ENCODE data around the gene FGFR3.

FGFR3 gene

DNA sequence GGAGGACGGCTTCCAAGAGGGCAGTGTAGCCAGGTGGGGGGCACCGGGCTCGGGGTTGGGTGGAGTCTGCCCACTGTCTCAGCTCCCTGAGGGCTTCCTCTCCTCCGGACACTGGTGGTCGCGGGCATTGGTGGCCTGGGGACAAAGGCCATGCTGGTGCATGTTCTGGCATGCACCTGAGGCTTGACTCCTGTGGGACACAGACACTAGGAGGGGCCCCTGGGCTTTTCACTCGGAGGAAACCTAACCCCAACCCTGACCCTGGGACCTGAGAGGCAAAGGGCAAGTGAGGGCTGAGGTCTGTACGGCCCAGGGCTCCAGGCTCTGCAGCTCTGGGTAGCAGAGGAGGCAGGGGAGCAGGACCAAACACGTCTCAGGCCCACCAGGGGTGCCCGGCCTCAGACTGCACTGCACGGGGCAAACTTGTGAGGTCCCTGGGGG is 22.3 kb upstream of the FGFR3 start:
- no peak for DNase-seq (ENCODE audit: low read depth)

DNA sequence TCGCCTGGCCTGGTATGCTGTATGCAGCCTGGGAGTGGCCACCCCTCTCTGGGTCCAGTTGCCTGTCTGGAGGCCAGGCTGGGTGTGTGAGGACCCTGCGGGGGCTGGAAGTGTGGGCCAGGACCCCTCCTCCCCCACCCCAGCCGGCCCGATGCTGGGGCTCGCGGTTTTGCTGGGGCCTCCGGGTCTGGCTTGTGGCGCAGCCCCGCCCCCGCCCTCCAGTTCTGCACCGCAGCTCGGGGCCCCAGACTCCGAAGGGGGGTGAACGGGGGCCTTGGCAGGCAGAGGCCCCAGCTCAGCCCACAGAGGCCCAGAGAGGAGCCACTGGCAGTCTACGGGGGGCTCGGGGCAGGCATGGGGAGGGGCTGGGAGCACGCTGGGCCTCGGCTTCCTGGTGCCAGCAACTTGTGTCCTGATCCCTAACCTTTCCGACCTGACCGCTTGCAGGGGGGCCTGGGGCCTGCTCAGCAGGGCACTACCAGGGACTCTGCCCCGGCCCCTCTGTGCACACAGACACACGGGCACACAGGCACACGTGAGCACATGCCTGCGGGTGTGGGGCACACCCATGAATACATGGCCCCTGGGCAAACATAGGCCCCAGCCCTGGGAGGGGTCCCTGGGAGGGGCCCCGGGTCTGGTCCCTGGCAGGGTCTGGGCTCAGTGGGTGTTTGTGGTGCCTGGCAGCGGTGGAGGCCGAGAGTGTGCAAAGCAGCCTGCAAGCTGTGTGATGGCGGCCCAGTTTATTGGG is 21.4 kb upstream of the FGFR3 start:
- no peak for DNase-seq (ENCODE audit: low read depth)

DNA sequence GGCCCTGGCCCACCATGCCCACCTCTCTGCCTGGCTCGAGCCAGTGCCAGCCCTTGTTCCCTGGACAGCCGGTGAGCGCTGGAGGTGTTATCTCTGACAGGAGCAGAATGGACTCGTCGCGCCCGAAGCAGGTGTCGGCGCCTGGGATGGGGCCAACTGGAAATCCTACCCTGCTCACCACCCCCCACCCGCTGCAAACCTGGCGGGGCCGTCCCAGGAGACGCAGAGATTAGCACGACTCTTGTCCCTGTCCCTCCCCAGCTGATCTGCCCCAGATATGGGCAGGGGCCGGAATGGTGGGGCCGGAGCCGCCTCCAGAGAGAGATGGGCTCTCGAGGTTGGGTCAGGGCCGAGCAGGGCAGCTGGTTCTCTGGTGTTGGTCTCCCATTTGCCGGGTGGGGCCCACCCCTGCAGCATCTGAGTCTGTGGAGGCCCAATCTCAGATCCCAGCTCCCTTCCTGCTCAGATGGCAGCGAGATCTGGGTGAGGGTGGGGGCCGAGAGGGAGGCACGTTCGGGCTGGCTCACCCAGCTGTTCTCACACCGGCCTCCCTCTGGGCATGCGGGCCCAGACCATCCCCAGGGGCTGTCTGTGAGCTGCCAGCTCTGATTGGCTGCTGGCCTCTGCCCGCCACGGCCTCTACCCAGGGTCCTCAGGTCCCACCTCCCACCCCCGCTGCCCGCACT is 20.1 kb upstream of the FGFR3 start:
- DNase-seq (ENCODE audit: low read depth): no peak

GRCh38 chr4:1773754-1774153 is 19.3 kb upstream of the FGFR3 start:
- DNase-seq (ENCODE audit: low read depth): no peak

DNA sequence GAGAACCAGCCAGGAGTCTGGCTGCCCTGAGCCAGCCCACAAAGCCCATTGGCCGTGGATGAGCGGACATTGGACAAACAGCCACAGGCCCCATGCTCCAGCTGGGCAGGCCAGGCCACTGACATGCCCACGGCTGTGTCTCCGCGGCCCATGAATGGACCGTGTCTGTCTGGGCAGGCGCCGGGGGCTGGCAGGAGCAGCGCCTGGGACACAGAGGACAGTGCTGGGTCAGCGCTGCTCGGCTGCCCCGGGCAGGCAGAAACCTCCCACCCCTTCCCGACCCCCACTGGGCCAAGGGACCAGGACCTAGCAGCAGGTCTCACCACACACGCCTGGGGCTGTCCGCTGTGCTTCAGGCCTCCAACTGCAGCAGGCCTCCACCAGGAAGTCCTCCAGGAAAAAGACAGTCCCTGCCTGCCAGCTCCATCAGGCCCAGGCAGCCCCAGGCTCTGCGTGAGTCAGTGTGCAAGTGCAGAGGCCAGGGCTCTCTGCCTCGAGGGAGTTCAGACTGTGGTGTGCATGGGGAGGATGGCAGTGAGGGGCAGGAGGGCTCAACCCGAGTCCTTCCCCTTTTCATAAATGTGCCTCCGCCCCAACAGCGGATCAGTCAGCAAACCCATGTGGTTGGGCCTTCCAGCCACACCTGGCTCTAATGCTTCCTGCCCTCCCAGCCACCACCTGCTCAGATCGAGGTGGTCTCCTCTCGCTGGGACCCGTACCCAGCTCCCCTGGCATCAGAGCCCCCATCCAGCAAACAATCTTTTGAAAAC is 17.2 kb upstream of the FGFR3 start:
- no peak for DNase-seq (ENCODE audit: low read depth)

- DNase-seq (ENCODE audit: low read depth): no peak
These were observed 16.5 kb upstream of the FGFR3 start for GRCh38 chr4:1776521-1777161.

GRCh38 chr4:1777822-1778641 is 15.1 kb upstream of the FGFR3 start:
- no peak for DNase-seq (ENCODE audit: low read depth)

- DNase-seq (ENCODE audit: low read depth): no peak
These were observed 14.3 kb upstream of the FGFR3 start for GRCh38 chr4:1778642-1779392.

DNA sequence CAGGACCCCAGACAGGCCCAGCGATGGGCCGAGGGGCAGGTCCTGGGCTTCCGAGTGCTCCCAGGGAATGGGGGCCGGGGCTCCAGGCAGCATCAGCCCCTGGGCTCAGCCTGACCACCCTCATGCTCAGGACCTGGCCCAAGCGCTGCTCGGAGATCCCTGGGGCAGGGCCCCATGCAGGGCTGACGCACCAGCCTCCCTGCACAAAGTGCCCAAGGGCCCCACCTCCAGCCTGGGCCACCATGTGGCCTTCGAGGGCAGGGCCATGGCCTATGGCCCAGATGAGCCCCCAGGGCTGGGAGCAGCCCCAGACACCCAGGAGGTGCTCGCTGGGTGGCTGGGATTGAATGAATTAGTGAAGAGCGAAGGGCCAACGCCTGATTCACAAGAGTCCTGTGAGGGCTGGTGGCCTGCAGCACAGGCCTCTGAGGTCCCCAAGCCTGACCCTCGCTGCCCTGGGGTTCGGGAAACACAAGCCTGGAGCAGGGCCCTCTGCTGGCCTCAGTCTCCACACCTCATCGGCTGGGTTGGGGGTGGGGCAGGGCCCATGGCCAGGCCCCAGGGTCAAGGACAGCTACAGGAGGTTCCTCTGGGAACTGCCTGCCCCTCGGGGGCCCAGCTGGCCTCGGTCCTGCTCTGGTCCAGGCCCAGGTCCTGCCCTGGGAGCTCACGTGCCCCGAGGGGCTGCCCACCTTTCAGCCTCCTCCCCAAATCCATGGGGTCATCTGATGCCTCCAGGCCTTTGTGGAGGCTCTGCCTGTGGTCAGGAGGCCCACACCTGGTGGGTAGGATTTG is 13.3 kb upstream of the FGFR3 start:
- DNase-seq (ENCODE audit: low read depth): no peak

DNA sequence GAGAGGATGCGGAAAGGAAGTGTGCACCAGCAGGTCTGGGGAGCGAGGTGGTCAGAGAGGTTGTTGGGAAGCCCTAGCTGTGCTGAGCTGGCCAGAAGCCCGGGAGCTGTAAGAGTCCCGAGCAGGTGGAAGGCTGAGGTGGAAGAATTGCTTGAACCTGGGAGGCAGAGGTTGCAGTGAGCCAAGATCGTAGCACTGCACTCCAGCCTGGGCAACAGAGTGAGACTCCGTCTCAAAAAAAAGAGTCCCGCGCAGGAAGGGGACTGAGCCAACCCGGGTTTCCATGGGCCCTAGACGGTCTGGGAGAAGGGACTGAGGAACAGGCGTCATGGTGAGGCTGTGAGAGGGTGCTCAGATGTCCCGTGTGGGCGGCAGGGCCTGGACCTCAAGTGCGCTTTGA is 12.7 kb upstream of the FGFR3 start:
- DNase-seq (ENCODE audit: low read depth): no peak

- DNase-seq (ENCODE audit: low read depth): no peak
These were observed 10.1 kb upstream of the FGFR3 start for GRCh38 chr4:1783015-1783414.

DNA sequence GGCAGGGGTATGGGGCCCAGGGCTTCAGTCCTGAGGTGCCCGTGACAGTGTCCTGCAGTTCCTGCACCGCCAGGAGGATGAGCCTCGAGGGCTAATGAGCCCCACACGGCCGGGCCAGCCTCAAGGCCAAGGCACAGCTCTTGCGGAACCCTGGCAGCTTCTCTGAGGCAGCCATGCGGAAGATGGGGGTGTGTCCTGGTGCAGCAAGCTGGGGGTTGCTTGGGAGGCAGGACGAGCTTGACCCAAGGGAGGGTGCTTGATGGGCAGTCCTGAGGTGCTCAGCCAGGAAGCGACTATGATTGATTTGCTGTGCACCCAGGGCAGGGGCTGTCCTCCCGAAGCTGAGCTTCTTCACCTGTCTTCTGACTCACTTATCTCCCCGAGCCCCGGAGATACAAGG is 9.1 kb upstream of the FGFR3 start:
- no peak for DNase-seq (ENCODE audit: low read depth)

- no peak for DNase-seq (ENCODE audit: low read depth)
These were observed 8.7 kb upstream of the FGFR3 start for GRCh38 chr4:1784395-1784788.

- no peak for DNase-seq (ENCODE audit: low read depth)
These were observed 8.1 kb upstream of the FGFR3 start for GRCh38 chr4:1784789-1785591.

DNA sequence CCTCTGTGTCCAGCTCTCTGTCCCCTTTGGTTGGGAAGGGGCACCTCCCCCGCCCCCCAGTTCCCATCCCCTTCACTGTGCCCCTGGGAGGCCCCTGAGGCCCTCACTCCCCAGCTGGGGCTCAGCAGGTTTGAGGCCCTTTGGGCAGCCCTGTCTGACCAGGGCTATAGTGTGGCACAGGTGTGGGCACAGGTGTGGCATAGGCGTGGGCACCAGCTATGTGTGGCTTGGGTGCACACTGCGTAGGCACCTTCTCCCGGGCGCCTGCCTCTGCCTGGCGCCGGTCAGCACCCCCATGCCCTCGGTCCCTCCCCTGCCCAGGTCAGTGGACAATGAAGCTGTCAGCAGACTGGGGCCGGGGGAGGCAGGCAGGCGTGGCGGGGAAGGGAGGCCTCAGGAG is 7.5 kb upstream of the FGFR3 start:
- no peak for DNase-seq (ENCODE audit: low read depth)

DNA sequence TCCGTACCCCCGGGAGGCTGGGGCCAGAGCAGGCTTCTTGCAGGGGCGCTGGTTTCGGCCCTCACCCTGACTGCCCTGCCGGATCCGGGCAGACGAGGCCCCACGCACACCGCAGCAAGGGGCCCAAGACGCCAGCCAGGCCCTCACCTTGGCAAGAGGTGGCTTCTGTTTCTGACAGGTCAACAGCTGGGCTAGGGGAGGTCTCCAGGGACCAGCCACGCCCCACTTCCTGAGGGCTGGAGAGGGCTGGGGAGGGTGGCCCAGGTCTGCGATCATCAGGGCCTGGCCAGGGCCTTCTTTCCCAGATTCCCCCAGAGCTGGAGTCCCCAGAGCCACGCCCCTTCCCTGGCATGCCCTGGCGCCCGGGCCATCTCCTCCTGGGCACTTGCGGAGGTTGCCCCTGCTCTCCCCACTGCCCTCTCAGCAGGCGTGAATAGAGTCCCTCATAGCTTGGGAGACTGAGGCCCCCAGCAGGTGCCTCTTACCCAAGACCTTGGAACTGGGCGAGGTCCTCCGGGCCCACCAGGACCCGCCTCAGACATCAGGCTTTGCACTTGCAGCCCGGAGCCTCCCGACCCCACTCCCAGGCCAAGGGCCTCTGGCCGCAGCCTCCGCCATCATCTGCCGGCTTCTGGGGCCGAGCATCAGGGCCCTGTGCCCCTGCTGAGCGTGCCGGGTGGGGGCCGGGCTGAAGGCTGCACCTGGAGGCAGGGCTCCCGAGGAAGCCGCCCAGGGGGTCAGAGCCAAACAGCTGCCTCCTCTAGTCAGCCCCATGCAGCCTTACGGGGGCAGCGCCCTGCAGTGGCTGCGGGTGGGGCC is 6.3 kb upstream of the FGFR3 start:
- no peak for DNase-seq (ENCODE audit: low read depth)

GRCh38 chr4:1787411-1788077 is 5.5 kb upstream of the FGFR3 start:
- DNase-seq (ENCODE audit: low read depth): no peak

Data from non-pigmented ciliary epithelial cell (primary cell).